Astrocyte (in vitro differentiated cells and primary cell): ENCODE measurements around the gene PARPBP. TPM values are rescaled to one million over a fixed set of nuclear protein-coding genes. Genes with fewer than 3 reads are reported as not detected.
A peak's percentile ranks its signal among the peaks of the same experiment; 100 is the strongest.

Source experiments
- DNase-seq: peaks from one replicate; pipeline ENCODE4 v3.0.0-alpha.2; 2010; ENCODE audit warnings: low read depth
- FAIRE-seq: peaks from 2 replicates; lab custom pipeline; 2011; peaks lifted over from hg19 to GRCh38; lab: Jason Lieb, UNC
- H2AFZ ChIP-seq: 2 replicates; pipeline ENCODE4 v1.6.0; 2012; ENCODE audit warnings: low read depth, low read length, inconsistent platforms
- H3K27ac ChIP-seq: 2 replicates; pipeline ENCODE4 v1.5.1; 2011; ENCODE audit warnings: low read depth, low read length, inconsistent platforms
- H3K27me3 ChIP-seq: 2 replicates; pipeline ENCODE4 v1.6.0; 2011; ENCODE audit warnings: low read length, inconsistent platforms; ENCODE audit not compliant: insufficient read depth
- H3K36me3 ChIP-seq: 2 replicates; pipeline ENCODE4 v1.5.1; 2011; ENCODE audit warnings: low read length, inconsistent platforms; ENCODE audit not compliant: insufficient read depth
- H3K4me1 ChIP-seq: 2 replicates; pipeline ENCODE4 v1.5.1; 2011; ENCODE audit warnings: low read length, inconsistent platforms; ENCODE audit not compliant: insufficient read depth
- H3K4me2 ChIP-seq: 2 replicates; pipeline ENCODE4 v1.6.0; 2012; ENCODE audit warnings: low read length, inconsistent platforms
- H3K4me3 ChIP-seq: 2 replicates; pipeline ENCODE4 v1.5.1; 2011; ENCODE audit warnings: low read depth, mild to moderate bottlenecking, low read length, inconsistent platforms; ENCODE audit not compliant: insufficient read depth
- H3K79me2 ChIP-seq: 2 replicates; pipeline ENCODE4 v1.6.0; 2012; ENCODE audit warnings: mild to moderate bottlenecking, low read length, inconsistent platforms; ENCODE audit not compliant: insufficient read depth
- H3K9ac ChIP-seq: 2 replicates; pipeline ENCODE4 v1.6.0; 2012; ENCODE audit warnings: mild to moderate bottlenecking, low read length, inconsistent platforms
- H3K9me3 ChIP-seq: 2 replicates; pipeline ENCODE4 v1.5.1; 2012; ENCODE audit warnings: low read depth, mild to moderate bottlenecking, low read length, inconsistent platforms; ENCODE audit not compliant: insufficient read depth
- H4K20me1 ChIP-seq: 2 replicates; pipeline ENCODE4 v1.6.0; 2012; ENCODE audit warnings: low read length, inconsistent platforms; ENCODE audit not compliant: insufficient read depth
- H3K27ac Mint-ChIP-seq: one replicate; pipeline ENCODE4 v1.8.0; 2021; ENCODE audit warnings: mild to moderate bottlenecking, mixed read lengths; ENCODE audit not compliant: unreplicated experiment
- H3K27me3 Mint-ChIP-seq: one replicate; pipeline ENCODE4 v1.8.0; 2021; ENCODE audit warnings: low read depth, mixed read lengths; ENCODE audit not compliant: unreplicated experiment
- H3K36me3 Mint-ChIP-seq: one replicate; pipeline ENCODE4 v1.8.0; 2021; ENCODE audit warnings: low read depth, mixed read lengths; ENCODE audit not compliant: unreplicated experiment
- H3K4me1 Mint-ChIP-seq: one replicate; pipeline ENCODE4 v1.8.0; 2021; ENCODE audit warnings: low read depth, mixed read lengths; ENCODE audit not compliant: unreplicated experiment
- H3K4me3 Mint-ChIP-seq: one replicate; pipeline ENCODE4 v1.8.0; 2021; ENCODE audit warnings: mild to moderate bottlenecking, moderate library complexity, mixed read lengths; ENCODE audit not compliant: unreplicated experiment
- H3K9me3 Mint-ChIP-seq: one replicate; pipeline ENCODE4 v1.8.0; 2021; ENCODE audit warnings: mild to moderate bottlenecking, mixed read lengths; ENCODE audit not compliant: unreplicated experiment
- EZH2 ChIP-seq: IDR thresholded peaks from 2 replicates; pipeline ENCODE4 v1.6.1; 2012; ENCODE audit warnings: mild to moderate bottlenecking, low read length, inconsistent platforms; ENCODE audit not compliant: insufficient read depth
- total RNA-seq: library from RNA; stranded (reverse); gene quantifications from 2 replicates; pipeline ENCODE4 v1.2.1, GENCODE V29; 2021
- TF ChIP-seq, protein P1 (sequence below): IDR thresholded peaks from 2 replicates; pipeline ENCODE4 v1.5.1; 2011; ENCODE audit warnings: low read depth, mild to moderate bottlenecking, inconsistent platforms, low read length, moderate library complexity; ENCODE audit not compliant: insufficient read depth

PARPBP gene
- total RNA-seq, 1 donor from 2014 or later, result 5.8 TPM

DNA sequence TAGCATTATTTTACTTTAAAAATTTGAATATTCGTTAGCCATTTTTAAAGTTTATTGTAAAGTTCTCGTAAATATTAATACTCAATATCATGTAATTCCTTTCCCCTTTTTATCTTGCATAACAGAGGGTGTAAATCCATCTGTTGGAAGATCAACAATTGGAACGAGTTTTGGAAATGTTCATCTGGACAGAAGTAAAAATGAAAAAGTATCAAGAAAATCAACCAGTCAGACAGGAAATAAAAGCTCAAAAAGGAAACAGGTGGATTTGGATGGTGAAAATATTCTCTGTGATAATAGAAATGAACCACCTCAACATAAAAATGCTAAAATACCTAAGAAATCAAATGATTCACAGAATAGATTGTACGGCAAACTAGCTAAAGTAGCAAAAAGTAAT, 75.8 kb downstream of the PARPBP start:
- TF ChIP-seq, protein P1, sequence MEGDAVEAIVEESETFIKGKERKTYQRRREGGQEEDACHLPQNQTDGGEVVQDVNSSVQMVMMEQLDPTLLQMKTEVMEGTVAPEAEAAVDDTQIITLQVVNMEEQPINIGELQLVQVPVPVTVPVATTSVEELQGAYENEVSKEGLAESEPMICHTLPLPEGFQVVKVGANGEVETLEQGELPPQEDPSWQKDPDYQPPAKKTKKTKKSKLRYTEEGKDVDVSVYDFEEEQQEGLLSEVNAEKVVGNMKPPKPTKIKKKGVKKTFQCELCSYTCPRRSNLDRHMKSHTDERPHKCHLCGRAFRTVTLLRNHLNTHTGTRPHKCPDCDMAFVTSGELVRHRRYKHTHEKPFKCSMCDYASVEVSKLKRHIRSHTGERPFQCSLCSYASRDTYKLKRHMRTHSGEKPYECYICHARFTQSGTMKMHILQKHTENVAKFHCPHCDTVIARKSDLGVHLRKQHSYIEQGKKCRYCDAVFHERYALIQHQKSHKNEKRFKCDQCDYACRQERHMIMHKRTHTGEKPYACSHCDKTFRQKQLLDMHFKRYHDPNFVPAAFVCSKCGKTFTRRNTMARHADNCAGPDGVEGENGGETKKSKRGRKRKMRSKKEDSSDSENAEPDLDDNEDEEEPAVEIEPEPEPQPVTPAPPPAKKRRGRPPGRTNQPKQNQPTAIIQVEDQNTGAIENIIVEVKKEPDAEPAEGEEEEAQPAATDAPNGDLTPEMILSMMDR, result no peak
- no peak for TF ChIP-seq EZH2
- Mint-ChIP-seq H3K4me1 (no peaks in the 10 kb centered on the region), H3K36me3 (no peaks in the 10 kb centered on the region), H3K27me3 (no peaks in the 10 kb centered on the region), H3K9me3 (no peaks in the 10 kb centered on the region), H3K27ac (no peak overlapping the region), H3K4me3 (no peak overlapping the region)
- Histone ChIP-seq H3K27me3 (no peaks in the 10 kb centered on the region), H3K4me1 (no peaks in the 10 kb centered on the region), H3K4me2 (no peak overlapping the region), H3K4me3 (no peak overlapping the region), H3K9me3 (no peaks in the 10 kb centered on the region), H3K36me3 (no peaks in the 10 kb centered on the region), H3K9ac (no peak overlapping the region), H4K20me1 (no peaks in the 10 kb centered on the region), H3K27ac (no peak overlapping the region), H3K79me2 (no peaks in the 10 kb centered on the region), H2AFZ (no peak overlapping the region)
- no peak for DNase-seq
- FAIRE-seq, result no peak

DNA sequence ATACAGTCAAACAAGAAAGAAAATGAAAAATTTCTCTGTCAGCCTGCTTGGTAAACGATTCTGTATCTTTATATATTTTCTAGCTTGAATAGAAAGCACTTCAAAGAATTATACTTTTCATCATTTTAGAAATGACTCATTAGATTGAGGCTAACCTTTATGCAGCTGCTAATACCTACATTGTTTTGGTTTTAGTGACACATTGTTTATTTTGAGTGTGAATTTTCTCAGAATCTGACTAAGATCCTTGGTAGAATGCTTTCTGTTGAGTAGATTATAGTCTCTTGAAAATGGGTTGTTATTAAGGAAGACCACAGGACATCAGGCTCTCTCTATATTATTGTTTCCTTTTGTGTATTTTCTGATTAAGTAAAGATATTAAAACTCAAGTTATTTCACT, 77.8 kb downstream of the PARPBP start, which contains the start of gene PMCH:
Gene PMCH, minus strand, starts transcription at position 45 of the 400 bp plus-strand sequence. CDS start 63 bp downstream, outside the sequence.
- H3K27me3 ChIP-seq, result no peaks in the 10 kb centered on the region
- DNase-seq (peak; percentile 66), FAIRE-seq (no peak)
- no peaks in the 10 kb centered on the region for H3K79me2 ChIP-seq
- Mint-ChIP-seq H3K4me3 (no peak within 1 kb of the TSS), H3K27me3 (no peaks in the 10 kb centered on the region), H3K4me1 (no peaks in the 10 kb centered on the region), H3K27ac (no peak within 1 kb of the TSS), H3K36me3 (no peaks in the 10 kb centered on the region), H3K9me3 (no peaks in the 10 kb centered on the region)
- no peaks in the 10 kb centered on the region for H3K4me1 ChIP-seq
- no peak for TF ChIP-seq EZH2
- TF ChIP-seq, protein P1, result no peak
- H3K9me3 ChIP-seq, result no peaks in the 10 kb centered on the region
- no peak within 1 kb of the TSS for H3K9ac ChIP-seq
- H3K4me3 ChIP-seq, result no peak within 1 kb of the TSS
- H4K20me1 ChIP-seq, result no peaks in the 10 kb centered on the region
- H3K4me2 ChIP-seq, result no peak within 1 kb of the TSS
- no peaks in the 10 kb centered on the region for H3K36me3 ChIP-seq
- no peak within 1 kb of the TSS for H3K27ac ChIP-seq
- H2AFZ ChIP-seq, result no peak within 1 kb of the TSS

DNA sequence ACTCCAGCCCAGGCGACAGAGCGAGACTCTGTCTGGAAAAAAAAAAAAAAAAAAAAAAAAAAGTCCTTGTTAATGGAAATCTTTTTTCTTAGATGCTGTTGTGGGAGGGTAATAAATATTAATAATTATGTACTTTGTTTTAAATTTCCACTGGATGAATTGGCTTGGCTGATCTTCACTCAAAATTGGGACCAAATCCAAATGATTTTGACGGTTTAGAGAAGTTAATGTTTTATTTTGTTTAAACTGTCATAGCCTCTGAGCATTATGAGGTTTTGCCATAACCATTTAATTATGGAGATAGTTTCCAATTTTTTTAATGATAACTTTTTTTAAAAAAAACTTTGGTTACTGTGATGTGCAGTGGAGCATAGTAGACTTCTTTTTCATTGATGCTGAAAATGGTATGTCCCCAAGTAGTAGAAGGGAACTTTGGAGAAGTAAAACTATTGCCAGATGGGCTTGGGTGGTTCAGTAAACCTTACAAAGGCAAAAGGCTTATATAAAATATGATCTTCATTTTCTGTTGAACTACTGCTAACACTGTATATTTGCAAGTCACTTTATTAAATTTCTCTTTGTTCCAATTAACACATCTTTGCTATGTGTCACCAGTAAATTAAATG, 81.6 kb downstream of the PARPBP start:
- no peaks in the 10 kb centered on the region for H3K36me3 Mint-ChIP-seq
- no peaks in the 10 kb centered on the region for H3K36me3 ChIP-seq
- H3K9ac ChIP-seq, result no peak overlapping the region
- FAIRE-seq (no peak), DNase-seq (no peak)
- no peak overlapping the region for H3K4me2 ChIP-seq
- H3K4me1 Mint-ChIP-seq, result no peaks in the 10 kb centered on the region
- H3K4me1 ChIP-seq, result no peaks in the 10 kb centered on the region
- H2AFZ ChIP-seq, result no peak overlapping the region
- no peak overlapping the region for H3K4me3 ChIP-seq
- no peak overlapping the region for H3K27ac Mint-ChIP-seq
- no peaks in the 10 kb centered on the region for H3K27me3 ChIP-seq
- no peaks in the 10 kb centered on the region for H4K20me1 ChIP-seq
- no peak overlapping the region for H3K4me3 Mint-ChIP-seq
- H3K9me3 ChIP-seq, result no peaks in the 10 kb centered on the region
- H3K79me2 ChIP-seq, result no peaks in the 10 kb centered on the region
- H3K27me3 Mint-ChIP-seq, result no peaks in the 10 kb centered on the region
- no peaks in the 10 kb centered on the region for H3K9me3 Mint-ChIP-seq
- no peak for TF ChIP-seq EZH2
- TF ChIP-seq, protein P1, result no peak
- no peak overlapping the region for H3K27ac ChIP-seq
